Osteoblast (primary cell): Measurements from ENCODE around the gene MYRFL. TPM values are rescaled to one million over a fixed set of nuclear protein-coding genes. Genes with fewer than 3 reads are reported as not detected.

Source experiments
- DNase-seq: peaks from one replicate; pipeline ENCODE4 v3.0.0; 2011; ENCODE audit warnings: low spot score, mixed read lengths; ENCODE audit not compliant: insufficient read length; ENCODE audit errors: missing footprints
- H2AFZ ChIP-seq: 2 replicates; pipeline ENCODE4 v1.6.0; 2011; ENCODE audit warnings: mild to moderate bottlenecking, low read length
- H3K27ac ChIP-seq: 2 replicates; pipeline ENCODE4 v1.5.1; 2011; ENCODE audit warnings: mild to moderate bottlenecking, low read depth, low read length, moderate library complexity
- H3K27me3 ChIP-seq: 2 replicates; pipeline ENCODE4 v1.6.0; 2012; ENCODE audit warnings: mild to moderate bottlenecking, control low read depth, inconsistent platforms, low read length, moderate library complexity; ENCODE audit not compliant: insufficient read depth
- H3K36me3 ChIP-seq: 2 replicates; pipeline ENCODE4 v1.5.1; 2011; ENCODE audit warnings: mild to moderate bottlenecking, low read length, control low read depth, moderate library complexity; ENCODE audit not compliant: insufficient read depth
- H3K4me1 ChIP-seq: 2 replicates; pipeline ENCODE4 v1.5.1; 2011; ENCODE audit warnings: mild to moderate bottlenecking, low read length, control low read depth, moderate library complexity; ENCODE audit not compliant: insufficient read depth
- H3K4me2 ChIP-seq: 2 replicates; pipeline ENCODE4 v1.6.0; 2011; ENCODE audit warnings: mild to moderate bottlenecking, low read length; ENCODE audit not compliant: insufficient read depth
- H3K4me3 ChIP-seq: fragments of 200-600 bp; sonication (generic); 3 replicates; pipeline ENCODE4 v1.5.1; 2012; ENCODE audit warnings: mild to moderate bottlenecking, low read length, inconsistent platforms; ENCODE audit not compliant: insufficient read depth
- H3K79me2 ChIP-seq: 2 replicates; pipeline ENCODE4 v1.6.0; 2012; ENCODE audit warnings: mild to moderate bottlenecking, low read length, control low read depth, inconsistent platforms; ENCODE audit not compliant: insufficient read depth
- H3K9me3 ChIP-seq: 2 replicates; pipeline ENCODE4 v1.5.1; 2011; ENCODE audit warnings: low read depth, low read length, control low read depth
- H4K20me1 ChIP-seq: 2 replicates; pipeline ENCODE4 v1.6.0; 2012; ENCODE audit warnings: mild to moderate bottlenecking, low read length, control low read depth; ENCODE audit not compliant: insufficient read depth
- total RNA-seq: library from RNA; depleted of rRNA; stranded (reverse); fragments of >200 nt; gene quantifications from 2 replicates; pipeline ENCODE4 v1.2.3, GENCODE V29; 2012
- TF ChIP-seq, protein P1 (sequence below): IDR thresholded peaks from 2 replicates; pipeline ENCODE4 v1.5.1; 2011; ENCODE audit warnings: mild to moderate bottlenecking, low read depth, low read length, moderate library complexity; ENCODE audit errors: extremely low read depth

The MYRFL gene
- total RNA-seq, 1 donor = not detected

- no peak overlapping the region for H3K27ac ChIP-seq
Measured at GRCh38 chr12:69947897-69948296, 122.9 kb downstream of the MYRFL start.

DNA sequence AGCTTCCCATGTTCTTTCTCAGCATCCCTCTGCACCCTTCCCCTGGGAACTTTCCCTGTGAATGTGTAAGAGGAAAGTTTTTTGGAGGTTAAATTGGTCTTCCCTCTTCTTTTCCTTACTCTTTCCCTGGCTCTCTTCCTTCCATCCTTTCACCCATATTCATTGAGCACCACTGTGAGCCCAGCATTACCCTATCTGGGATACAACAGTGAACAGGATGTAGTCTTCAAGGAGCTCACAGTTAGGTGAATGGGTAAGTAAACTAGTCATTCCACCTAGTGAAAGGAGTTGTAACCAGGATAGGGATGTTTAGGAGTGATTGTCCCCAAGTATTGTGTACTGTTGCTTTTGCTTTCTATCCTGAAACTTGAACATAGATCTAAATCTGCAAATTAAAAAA lies 123.8 kb downstream of the MYRFL start:
- no peaks in the 10 kb centered on the region for H3K4me1 ChIP-seq
- H3K27me3 ChIP-seq = no peaks in the 10 kb centered on the region
- H3K9me3 ChIP-seq = no peaks in the 10 kb centered on the region
- H4K20me1 ChIP-seq = no peaks in the 10 kb centered on the region
- TF ChIP-seq, protein P1, sequence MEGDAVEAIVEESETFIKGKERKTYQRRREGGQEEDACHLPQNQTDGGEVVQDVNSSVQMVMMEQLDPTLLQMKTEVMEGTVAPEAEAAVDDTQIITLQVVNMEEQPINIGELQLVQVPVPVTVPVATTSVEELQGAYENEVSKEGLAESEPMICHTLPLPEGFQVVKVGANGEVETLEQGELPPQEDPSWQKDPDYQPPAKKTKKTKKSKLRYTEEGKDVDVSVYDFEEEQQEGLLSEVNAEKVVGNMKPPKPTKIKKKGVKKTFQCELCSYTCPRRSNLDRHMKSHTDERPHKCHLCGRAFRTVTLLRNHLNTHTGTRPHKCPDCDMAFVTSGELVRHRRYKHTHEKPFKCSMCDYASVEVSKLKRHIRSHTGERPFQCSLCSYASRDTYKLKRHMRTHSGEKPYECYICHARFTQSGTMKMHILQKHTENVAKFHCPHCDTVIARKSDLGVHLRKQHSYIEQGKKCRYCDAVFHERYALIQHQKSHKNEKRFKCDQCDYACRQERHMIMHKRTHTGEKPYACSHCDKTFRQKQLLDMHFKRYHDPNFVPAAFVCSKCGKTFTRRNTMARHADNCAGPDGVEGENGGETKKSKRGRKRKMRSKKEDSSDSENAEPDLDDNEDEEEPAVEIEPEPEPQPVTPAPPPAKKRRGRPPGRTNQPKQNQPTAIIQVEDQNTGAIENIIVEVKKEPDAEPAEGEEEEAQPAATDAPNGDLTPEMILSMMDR = no peak
- H3K27ac ChIP-seq = no peak overlapping the region
- no peak overlapping the region for H2AFZ ChIP-seq
- no peaks in the 10 kb centered on the region for H3K79me2 ChIP-seq
- H3K36me3 ChIP-seq = no peaks in the 10 kb centered on the region
- H3K4me3 ChIP-seq = no peak overlapping the region
- no peak for DNase-seq
- no peak overlapping the region for H3K4me2 ChIP-seq

More at GRCh38 chr12:69947897-69948296, 122.9 kb downstream of the MYRFL start:
- H4K20me1 ChIP-seq = no peaks in the 10 kb centered on the region
- TF ChIP-seq, protein P1 = no peak
- H3K79me2 ChIP-seq = no peaks in the 10 kb centered on the region
- H3K9me3 ChIP-seq = no peaks in the 10 kb centered on the region
- H3K36me3 ChIP-seq = no peaks in the 10 kb centered on the region
- H2AFZ ChIP-seq = no peak overlapping the region
- H3K27me3 ChIP-seq = no peaks in the 10 kb centered on the region
- H3K4me2 ChIP-seq = no peak overlapping the region
- no peaks in the 10 kb centered on the region for H3K4me1 ChIP-seq
- DNase-seq = no peak
- H3K4me3 ChIP-seq = no peak overlapping the region

- no peaks in the 10 kb centered on the region for H3K36me3 ChIP-seq
- no peak overlapping the region for H2AFZ ChIP-seq
- no peaks in the 10 kb centered on the region for H3K79me2 ChIP-seq
- DNase-seq = no peak
- H3K27me3 ChIP-seq = no peaks in the 10 kb centered on the region
- H3K27ac ChIP-seq = no peak overlapping the region
- no peaks in the 10 kb centered on the region for H4K20me1 ChIP-seq
- no peak overlapping the region for H3K4me3 ChIP-seq
- no peaks in the 10 kb centered on the region for H3K4me1 ChIP-seq
- TF ChIP-seq, protein P1 = no peak
- no peaks in the 10 kb centered on the region for H3K9me3 ChIP-seq
- H3K4me2 ChIP-seq = no peak overlapping the region
Measured at GRCh38 chr12:69949311-69950002, 124.4 kb downstream of the MYRFL start.

- Histone ChIP-seq H3K36me3 (no peaks in the 10 kb centered on the region), H3K4me3 (no peak overlapping the region), H4K20me1 (no peaks in the 10 kb centered on the region), H3K27me3 (no peaks in the 10 kb centered on the region), H3K4me2 (no peak overlapping the region), H3K27ac (no peak overlapping the region), H3K9me3 (no peaks in the 10 kb centered on the region), H3K79me2 (no peaks in the 10 kb centered on the region), H3K4me1 (no peaks in the 10 kb centered on the region), H2AFZ (no peak overlapping the region)
- TF ChIP-seq, protein P1 = no peak
- DNase-seq = no peak
Measured at GRCh38 chr12:69951108-69951507, 126.1 kb downstream of the MYRFL start.
